ENCODE results near the gene DEFB129.
"Not testable (repeated sequence)": the region's sequence is repeated elsewhere in the genome, so short reads cannot be mapped to it uniquely, and the experiment has no call there.

DEFB129 gene

GRCh38 chr20:253447-253846 lies 26.4 kb downstream of the DEFB129 start:
- DNase-seq (ENCODE audit: low spot score) = not testable (repeated sequence)

GRCh38 chr20:257419-257818 lies 30.4 kb downstream of the DEFB129 start, which contains the start of gene DEFB132:
Gene DEFB132 (plus strand): TSS chr20:257724. CDS start chr20:257779, 55 bp downstream.
- DNase-seq (ENCODE audit: low spot score) = no peak

GRCh38 chr20:258269-258858 lies 31.3 kb downstream of the DEFB129 start:
- no peak for DNase-seq (ENCODE audit: low spot score)

GRCh38 chr20:258963-259362 lies 31.9 kb downstream of the DEFB129 start:
- DNase-seq (ENCODE audit: low spot score) = peak; percentile 44

- DNase-seq (ENCODE audit: low spot score) = no peak
These were observed 32.9 kb downstream of the DEFB129 start for GRCh38 chr20:259981-260380.

GRCh38 chr20:263701-264100 lies 36.6 kb downstream of the DEFB129 start:
- DNase-seq (ENCODE audit: low spot score) = no peak

GRCh38 chr20:266596-267562 lies 39.8 kb downstream of the DEFB129 start:
- DNase-seq (ENCODE audit: low spot score) = peak; percentile 81

- DNase-seq (ENCODE audit: low spot score) = no peak
These were observed 43.5 kb downstream of the DEFB129 start for GRCh38 chr20:270517-270916.

- no peak for DNase-seq (ENCODE audit: low spot score)
These were observed 44.0 kb downstream of the DEFB129 start for GRCh38 chr20:271069-271468.

GRCh38 chr20:271528-271927 lies 44.5 kb downstream of the DEFB129 start:
- no peak for DNase-seq (ENCODE audit: low spot score)

GRCh38 chr20:272718-273117 lies 45.7 kb downstream of the DEFB129 start:
- DNase-seq (ENCODE audit: low spot score) = no peak

- DNase-seq (ENCODE audit: low spot score) = no peak
These were observed 46.8 kb downstream of the DEFB129 start for GRCh38 chr20:273884-274283.

- no peak for DNase-seq (ENCODE audit: low spot score)
These were observed 48.7 kb downstream of the DEFB129 start for GRCh38 chr20:275791-276190.

GRCh38 chr20:276620-277495 lies 49.8 kb downstream of the DEFB129 start:
- DNase-seq (ENCODE audit: low spot score) = no peak

- no peak for DNase-seq (ENCODE audit: low spot score)
These were observed 50.4 kb downstream of the DEFB129 start for GRCh38 chr20:277496-277781.

- no peak for DNase-seq (ENCODE audit: low spot score)
These were observed 51.1 kb downstream of the DEFB129 start for GRCh38 chr20:278181-278580.

- no peak for DNase-seq (ENCODE audit: low spot score)
These were observed 51.8 kb downstream of the DEFB129 start for GRCh38 chr20:278607-279571.
